Gastrocnemius medialis (tissue), 4 donors: Measurements from ENCODE around the gene COMMD8. TPM values are rescaled to one million over a fixed set of nuclear protein-coding genes. Genes with fewer than 3 reads are reported as not detected.

Experiments used
- ATAC-seq, 2 donors: fragments of 150-250 bp; one replicate each; pipeline ENCODE4 v1.9.1; 2016
- DNase-seq, 2 donors: peaks; one replicate each; pipeline ENCODE4 v3.0.0-alpha.2; 2019
- H3K27ac ChIP-seq, 4 donors: fragments of 200-600 bp; sonication (generic); 1 replicate in 1 of 4; 2 replicates in 3 of 4; pipeline ENCODE4 v1.5.1; 2016 to 2018; ENCODE audit warnings: mild to moderate bottlenecking in 2 of 4, moderate library complexity in 1 of 4
- H3K27me3 ChIP-seq, 3 donors: fragments of 200-600 bp; sonication (generic) in 2 of 3; 1 replicate in 1 of 3; 2 replicates in 2 of 3; pipeline versions ENCODE4 v1.5.1 to v1.6.0; 2016 to 2019; ENCODE audit warnings: mild to moderate bottlenecking in 1 of 3, moderate library complexity in 1 of 3
- H3K36me3 ChIP-seq, 2 donors: fragments of 200-600 bp; sonication (generic) in 1 of 2; one replicate each; pipeline ENCODE4 v1.5.1; 2017 to 2018
- H3K4me1 ChIP-seq, 2 donors: fragments of 200-600 bp; sonication (generic) in 1 of 2; one replicate each; pipeline ENCODE4 v1.5.1; 2016 to 2017; ENCODE audit warnings: mild to moderate bottlenecking in 2 of 2
- H3K4me3 ChIP-seq, 4 donors: fragments of 200-600 bp; sonication (generic) in 3 of 4; 1 replicate in 1 of 4; 2 replicates in 3 of 4; pipeline ENCODE4 v1.5.1; 2016 to 2019; ENCODE audit warnings: mild to moderate bottlenecking in 2 of 4
- H3K9me3 ChIP-seq, 3 donors: fragments of 200-600 bp; sonication (generic) in 2 of 3; 1 replicate in 1 of 3; 2 replicates in 2 of 3; pipeline ENCODE4 v1.5.1; 2016 to 2019
- CTCF ChIP-seq, 5 experiments: fragments of 450-650 bp in 3 of 5; fragments of 200-600 bp in 2 of 5; sonication (generic) in 2 of 5; IDR thresholded peaks in 4 of 5; conservative IDR thresholded peaks in 1 of 5; 1 replicate in 4 of 5; 2 replicates in 1 of 5; pipeline ENCODE4 v1.5.1; 2016 to 2019; ENCODE audit warnings: antibody characterized with exemption in 5 of 5, mild to moderate bottlenecking in 3 of 5, moderate library complexity in 3 of 5
- POLR2A ChIP-seq, 2 donors: fragments of 450-650 bp; IDR thresholded peaks; one replicate each; pipeline ENCODE4 v1.6.1; 2017; ENCODE audit warnings: antibody characterized with exemption in 2 of 2, mild to moderate bottlenecking in 2 of 2, moderate library complexity in 2 of 2
- in situ Hi-C, 4 donors: fragments of 200-750 bp; cut with MboI; loops; one replicate each; pipeline versions ENCODE4 v1.15.0 to v1.8.0; 2017; ENCODE audit warnings: low sequenced_read_pairs in 4 of 4
- intact Hi-C: fragments of 100-400 bp; cut with DNase I; formaldehyde crosslinking; loops from one replicate; pipeline ENCODE4 v1.15.1; 2023; ENCODE audit warnings: low total_unique reads
- total RNA-seq, 4 donors: library from RNA; depleted of rRNA; stranded (reverse); fragments of >200 nt; gene quantifications; one replicate each; pipeline versions ENCODE4 v1.1.0 to v1.2.3, GENCODE V29; 2016

The COMMD8 gene
- total RNA-seq, 4 donors from 2014 or later: 4.8 to 8.5 (median 6.4) TPM

DNA sequence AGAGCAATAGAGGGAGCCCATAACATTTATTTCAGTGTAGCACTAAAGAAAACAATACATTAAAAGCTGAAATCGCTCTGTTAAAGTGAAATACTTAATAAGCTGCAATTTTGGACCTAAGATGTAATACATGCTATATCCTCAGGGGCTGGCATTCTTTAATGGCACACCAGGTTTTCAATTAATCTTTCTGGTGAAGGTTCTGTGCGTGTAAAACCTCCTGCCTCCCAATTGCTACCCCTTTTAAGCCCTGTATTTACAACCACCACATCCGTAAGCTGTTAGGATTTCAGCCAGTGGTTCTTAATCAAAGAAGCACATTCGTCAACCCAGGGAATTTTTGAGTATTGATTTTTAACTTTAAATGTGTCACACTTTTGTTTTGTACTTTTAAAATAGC lies 7.6 kb upstream of the COMMD8 start:
- in situ Hi-C loops (loop anchor here in 1 of 4 donors (25.0 kb wide), 1 partner anchor 441 kb away; the partner anchor contains the start of gene NFXL1), intact Hi-C loops (no loop called here)
- ATAC-seq (no peak), DNase-seq (no peak)
- Histone ChIP-seq H3K27me3 (no peaks in the 10 kb centered on the region), H3K9me3 (no peaks in the 10 kb centered on the region), H3K4me3 (no peak overlapping the region), H3K27ac (no peak overlapping the region), H3K4me1 (no peaks in the 10 kb centered on the region), H3K36me3 (no peaks in the 10 kb centered on the region)
- TF ChIP-seq POLR2A (IDR thresholded peaks at IDR 0.05) (no peak), CTCF (IDR thresholded peaks at IDR 0.05 in 4 of 5, conservative IDR thresholded peaks at IDR 0.05 in 1 of 5) (no peak)

DNA sequence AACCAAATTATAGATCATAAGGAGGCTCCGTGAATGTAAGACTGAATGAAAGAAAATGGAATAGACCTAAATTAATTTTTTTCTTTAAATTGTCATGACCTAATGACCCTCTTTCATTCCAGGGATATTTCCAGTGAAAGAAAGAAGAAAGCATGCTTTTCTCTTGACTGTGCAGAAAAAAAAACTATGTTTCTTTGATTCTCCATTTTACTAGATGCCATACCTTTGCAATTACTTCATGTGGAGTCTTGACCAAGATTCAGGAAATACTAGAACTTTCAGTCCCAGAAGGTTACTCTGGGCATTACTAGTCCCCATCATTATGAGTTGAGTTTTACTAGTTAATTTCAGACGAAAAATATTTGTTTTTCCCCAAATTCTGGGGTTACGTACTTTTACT lies 6.4 kb upstream of the COMMD8 start:
- Histone ChIP-seq H3K4me1 (no peaks in the 10 kb centered on the region), H3K27ac (no peak overlapping the region), H3K4me3 (no peak overlapping the region), H3K9me3 (no peaks in the 10 kb centered on the region), H3K36me3 (no peaks in the 10 kb centered on the region), H3K27me3 (no peaks in the 10 kb centered on the region)
- no peak for DNase-seq
- ATAC-seq: no peak
- TF ChIP-seq POLR2A (IDR thresholded peaks at IDR 0.05) (no peak), CTCF (IDR thresholded peaks at IDR 0.05 in 4 of 5, conservative IDR thresholded peaks at IDR 0.05 in 1 of 5) (no peak)
- intact Hi-C loops: loop anchor here (10.0 kb wide), 2 partner anchors 95 to 875 kb away; partner anchors contain the start of gene SLAIN2
- in situ Hi-C loops: loop anchor here in 1 of 4 donors (25.0 kb wide), 1 partner anchor 442 kb away; the partner anchor contains the start of gene NFXL1

DNA sequence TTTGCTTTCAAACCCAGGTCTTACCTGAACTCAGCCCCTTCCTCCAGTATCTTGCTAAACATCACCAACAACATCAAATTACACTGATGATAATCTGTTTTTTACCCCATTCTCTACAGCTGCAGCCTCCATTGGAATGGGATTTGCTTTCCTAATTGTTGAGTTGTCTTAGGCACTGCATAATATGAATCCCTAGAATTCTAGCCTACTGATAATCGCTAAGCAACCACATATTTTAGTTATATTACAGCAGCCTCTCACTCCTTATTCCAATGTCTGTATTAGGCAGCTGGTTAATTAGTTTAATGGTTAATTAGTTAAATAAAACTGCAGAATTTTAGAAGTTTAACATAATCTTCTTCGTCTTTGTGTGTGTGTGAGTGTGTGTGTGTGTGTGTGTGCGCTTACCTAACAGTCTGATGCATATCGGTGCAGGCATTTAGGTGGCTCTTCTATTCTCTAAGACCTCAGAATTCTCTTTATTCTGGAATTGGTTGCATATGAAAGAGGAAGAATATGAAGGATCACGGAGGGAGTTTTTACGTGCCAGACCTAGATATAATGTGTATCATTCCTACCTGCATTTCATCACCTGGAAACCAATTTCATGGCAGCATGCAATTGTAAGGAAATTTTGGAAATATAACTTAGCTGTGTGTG lies 5.3 kb upstream of the COMMD8 start:
- ATAC-seq (no peak), DNase-seq (no peak)
- Histone ChIP-seq H3K9me3 (no peaks in the 10 kb centered on the region), H3K27me3 (no peaks in the 10 kb centered on the region), H3K4me1 (peaks cover 0 to 5% of the 10 kb centered on the region in 2 donors), H3K27ac (no peak overlapping the region), H3K4me3 (no peak overlapping the region), H3K36me3 (no peaks in the 10 kb centered on the region)
- intact Hi-C loops (loop anchor here (10.0 kb wide), 2 partner anchors 96 to 876 kb away; partner anchors contain the start of gene SLAIN2), in situ Hi-C loops (loop anchor here in 1 of 4 donors (25.0 kb wide), 1 partner anchor 443 kb away; the partner anchor contains the start of gene NFXL1)
- TF ChIP-seq POLR2A (IDR thresholded peaks at IDR 0.05) (no peak), CTCF (IDR thresholded peaks at IDR 0.05 in 4 of 5, conservative IDR thresholded peaks at IDR 0.05 in 1 of 5) (no peak)

DNA sequence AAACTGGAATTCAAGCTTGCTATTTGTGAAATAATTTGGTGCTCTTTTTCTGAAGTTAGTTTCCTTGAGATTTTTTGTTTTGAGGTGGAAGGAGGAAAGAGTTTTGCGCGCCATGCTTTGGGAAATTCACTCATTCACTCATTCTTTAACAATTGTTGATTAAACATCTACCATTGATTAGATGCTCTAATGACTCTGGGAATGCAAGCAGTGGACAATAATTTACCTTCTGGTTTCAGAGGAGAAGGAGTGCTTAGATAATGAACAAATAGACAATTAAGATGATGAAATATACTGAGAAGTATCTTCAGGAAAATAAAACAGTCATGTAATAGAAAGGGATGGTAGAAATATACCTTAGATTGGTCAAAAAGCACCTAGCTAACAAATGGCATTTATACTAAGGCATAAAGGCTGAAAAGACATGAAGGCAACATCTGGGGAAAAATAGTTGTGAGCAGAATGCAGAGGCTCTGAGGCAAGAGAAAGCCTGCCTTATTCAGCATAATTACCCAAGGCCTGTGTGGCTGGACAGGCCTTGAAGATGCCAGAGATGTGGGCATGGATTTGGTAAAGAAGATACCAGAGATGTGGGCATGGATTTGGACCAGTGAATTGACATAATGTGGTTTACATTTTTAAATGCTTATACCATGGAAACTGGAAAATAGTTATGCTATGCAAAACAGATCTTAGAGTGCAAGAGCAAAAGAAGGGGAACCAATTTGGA lies 2.7 kb upstream of the COMMD8 start:
- DNase-seq (no peak), ATAC-seq (no peak)
- Histone ChIP-seq H3K27ac (no peak overlapping the region), H3K36me3 (no peaks in the 10 kb centered on the region), H3K4me1 (peaks cover 0 to 12% of the 10 kb centered on the region in 2 donors), H3K4me3 (no peak overlapping the region), H3K27me3 (no peaks in the 10 kb centered on the region), H3K9me3 (no peaks in the 10 kb centered on the region)
- intact Hi-C loops: loop anchor here (10.0 kb wide), 2 partner anchors 99 to 879 kb away; partner anchors contain the start of gene SLAIN2
- TF ChIP-seq POLR2A (IDR thresholded peaks at IDR 0.05): no peak
- TF ChIP-seq CTCF (IDR thresholded peaks at IDR 0.05 in 4 of 5, conservative IDR thresholded peaks at IDR 0.05 in 1 of 5): no peak
- in situ Hi-C loops: loop anchor here in 1 of 4 donors (25.0 kb wide), 1 partner anchor 446 kb away; the partner anchor contains the start of gene NFXL1
